Prostate gland (tissue), 2 donors: ENCODE results near the gene KLK15. TPM values are rescaled to one million over a fixed set of nuclear protein-coding genes. Genes with fewer than 3 reads are reported as not detected.

Experiments
- DNase-seq: peaks from one replicate; pipeline ENCODE4 v3.0.0-alpha.2; 2019; ENCODE audit warnings: low spot score
- H3K27ac ChIP-seq, 2 donors: fragments of 200-600 bp; sonication (generic); 2 replicates each; pipeline ENCODE4 v1.5.1; 2017 to 2019
- H3K27me3 ChIP-seq: fragments of 200-600 bp; sonication (generic); replicated peaks from 2 replicates; pipeline ENCODE4 v1.5.1; 2019; ENCODE audit not compliant: insufficient read depth
- H3K36me3 ChIP-seq, 2 donors: fragments of 200-600 bp; sonication (generic); 1 replicate in 1 of 2; 2 replicates in 1 of 2; pipeline versions ENCODE4 v1.5.1 to v1.8.1; 2017 to 2019
- H3K4me1 ChIP-seq: fragments of 200-600 bp; sonication (generic); replicated peaks from 2 replicates; pipeline ENCODE4 v1.5.1; 2019
- H3K4me3 ChIP-seq, 2 donors: fragments of 200-600 bp; sonication (generic); 2 replicates each; pipeline ENCODE4 v1.5.1; 2017 to 2019
- H3K9me3 ChIP-seq: fragments of 200-600 bp; sonication (generic); 2 replicates; pipeline ENCODE4 v1.5.1; 2017
- POLR2A ChIP-seq: fragments of 450-650 bp; IDR thresholded peaks from one replicate; pipeline ENCODE4 v1.6.1; 2016; ENCODE audit warnings: antibody characterized with exemption, mild to moderate bottlenecking
- POLR2AphosphoS5 ChIP-seq: sonication (generic); formaldehyde crosslinking; IDR thresholded peaks from one replicate; pipeline ENCODE4 v1.6.1; 2017; ENCODE audit warnings: antibody characterized with exemption
- WGBS: methylation state at CpG from one replicate; pipeline ENCODE4 v1.1.5; 2018; 5-methylcytosine and 5-hydroxymethylcytosine counted together
- intact Hi-C: fragments of 100-400 bp; cut with DNase I; formaldehyde crosslinking; loops from one replicate; pipeline ENCODE4 v1.14.2; 2022
- small RNA-seq, 2 donors: library from RNA; depleted of rRNA; stranded (forward); fragments of <200 nt; gene quantifications; one replicate each; pipeline ENCODE3, GENCODE V24; 2016
- total RNA-seq, 2 donors: library from RNA; depleted of rRNA; stranded (reverse); fragments of >200 nt; gene quantifications; one replicate each; pipeline ENCODE4 v1.1.0, GENCODE V29; 2016
- TF ChIP-seq, protein P1 (sequence below), 4 experiments: fragments of 200-600 bp in 2 of 4; fragments of 450-650 bp in 2 of 4; sonication (generic) in 2 of 4; IDR thresholded peaks; 1 replicate in 3 of 4; 2 replicates in 1 of 4; pipeline ENCODE4 v1.5.1; 2016 to 2019; ENCODE audit warnings: antibody characterized with exemption in 4 of 4, mild to moderate bottlenecking in 2 of 4, moderate library complexity in 2 of 4

KLK15 gene
- total RNA-seq, 2 donors from 2014 or later = 4.0 to 8.5 TPM

DNA sequence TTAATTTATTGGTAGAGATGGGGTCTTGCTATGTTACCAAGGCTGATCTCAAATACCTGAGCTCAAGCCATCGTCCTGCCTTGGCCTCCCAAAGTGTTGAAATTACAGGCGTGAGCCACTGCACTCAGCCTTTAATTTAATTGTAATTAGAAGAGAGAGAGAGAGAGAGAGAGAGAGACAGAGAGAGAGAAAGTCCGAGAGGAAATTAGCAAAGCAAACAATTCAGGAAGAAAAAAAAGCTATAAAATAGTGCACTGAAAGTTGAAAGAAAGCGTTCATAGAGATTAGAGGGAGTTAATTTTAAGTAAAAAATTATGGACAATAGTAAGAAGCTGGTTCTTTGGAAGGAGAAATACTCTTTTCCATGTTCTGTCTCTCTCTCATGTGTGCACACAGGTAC is 56.1 kb downstream of the KLK15 start:
- no peak for DNase-seq
- TF ChIP-seq POLR2A (no peak), POLR2AphosphoS5 (no peak)
- TF ChIP-seq, protein P1, sequence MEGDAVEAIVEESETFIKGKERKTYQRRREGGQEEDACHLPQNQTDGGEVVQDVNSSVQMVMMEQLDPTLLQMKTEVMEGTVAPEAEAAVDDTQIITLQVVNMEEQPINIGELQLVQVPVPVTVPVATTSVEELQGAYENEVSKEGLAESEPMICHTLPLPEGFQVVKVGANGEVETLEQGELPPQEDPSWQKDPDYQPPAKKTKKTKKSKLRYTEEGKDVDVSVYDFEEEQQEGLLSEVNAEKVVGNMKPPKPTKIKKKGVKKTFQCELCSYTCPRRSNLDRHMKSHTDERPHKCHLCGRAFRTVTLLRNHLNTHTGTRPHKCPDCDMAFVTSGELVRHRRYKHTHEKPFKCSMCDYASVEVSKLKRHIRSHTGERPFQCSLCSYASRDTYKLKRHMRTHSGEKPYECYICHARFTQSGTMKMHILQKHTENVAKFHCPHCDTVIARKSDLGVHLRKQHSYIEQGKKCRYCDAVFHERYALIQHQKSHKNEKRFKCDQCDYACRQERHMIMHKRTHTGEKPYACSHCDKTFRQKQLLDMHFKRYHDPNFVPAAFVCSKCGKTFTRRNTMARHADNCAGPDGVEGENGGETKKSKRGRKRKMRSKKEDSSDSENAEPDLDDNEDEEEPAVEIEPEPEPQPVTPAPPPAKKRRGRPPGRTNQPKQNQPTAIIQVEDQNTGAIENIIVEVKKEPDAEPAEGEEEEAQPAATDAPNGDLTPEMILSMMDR (IDR thresholded peaks at IDR 0.05) = no peak
- Histone ChIP-seq H3K36me3 (no peaks in the 10 kb centered on the region), H3K4me3 (no peak overlapping the region), H3K27me3 (peaks cover 12% of the 10 kb centered on the region), H3K27ac (no peak overlapping the region), H3K9me3 (no peaks in the 10 kb centered on the region), H3K4me1 (no peaks in the 10 kb centered on the region)
- intact Hi-C loops = no loop called here
- 36% methylated on average over 4 of the region's 4 CpGs for WGBS

- no peaks in the 10 kb centered on the region for H3K4me1 ChIP-seq
- H3K9me3 ChIP-seq = no peaks in the 10 kb centered on the region
- intact Hi-C loops = no loop called here
- H3K27me3 ChIP-seq = peaks cover 11% of the 10 kb centered on the region
- 74% methylated on average over 5 of the region's 5 CpGs for WGBS
- no peak overlapping the region for H3K27ac ChIP-seq
- no peak overlapping the region for H3K4me3 ChIP-seq
- TF ChIP-seq POLR2AphosphoS5 (no peak), POLR2A (no peak)
- TF ChIP-seq, protein P1 (IDR thresholded peaks at IDR 0.05) = no peak
- no peak for DNase-seq
- H3K36me3 ChIP-seq = no peaks in the 10 kb centered on the region
Measured at GRCh38 chr19:50776131-50776530, 57.2 kb downstream of the KLK15 start.

Small RNA genes within 50 kb of the gene (small RNA-seq; reads per million reads assigned to genes)
- gene SNORD88A = 495 to 497 reads per million in 2 donors
- 0 reads per million in 2 donors for gene SNORD88B
- gene SNORD88C = 0 reads per million in 2 donors

Other genes with a start within 250 kb of the KLK15 start
- gene SYT3, start 193.7 kb downstream of the KLK15 start, total RNA-seq = 1 to 10 TPM; 3.0 to 4.4 TPM
- 10 to 100 TPM in 1 of 2 donors, 1 to 10 TPM in 1; 4.3 to 33.2 TPM for gene C19orf81, start 184.1 kb downstream of the KLK15 start, total RNA-seq
- gene SHANK1, start 113.8 kb downstream of the KLK15 start, total RNA-seq = 1 to 10 TPM in 1 of 2 donors, under 1 TPM in 1; 0.91 to 2.3 TPM
- gene CLEC11A, start 110.2 kb downstream of the KLK15 start, total RNA-seq = 10 to 100 TPM; 13.8 to 26.2 TPM
- gene GPR32, start 63.1 kb downstream of the KLK15 start, total RNA-seq = not detected
- not detected for gene ACP4, start 43.2 kb downstream of the KLK15 start, total RNA-seq
- 10 to 100 TPM in 1 of 2 donors, 1 to 10 TPM in 1; 8.3 to 45.2 TPM for gene KLK1, start 9.8 kb downstream of the KLK15 start, total RNA-seq
- over 10,000 TPM in 1 of 2 donors, 1,000 to 10,000 TPM in 1; 7,620 to 35,247 TPM for gene KLK3, start 21.3 kb upstream of the KLK15 start, total RNA-seq
- gene KLK2, start 39.9 kb upstream of the KLK15 start, total RNA-seq = over 10,000 TPM in 1 of 2 donors, 1,000 to 10,000 TPM in 1; 3,344 to 10,024 TPM
- gene KLK4, start 77.8 kb upstream of the KLK15 start, total RNA-seq = 100 to 1,000 TPM; 188 to 330 TPM
- gene KLK5, start 119.5 kb upstream of the KLK15 start, total RNA-seq = 1 to 10 TPM; 1.9 to 2.7 TPM
- gene KLK6, start 136.0 kb upstream of the KLK15 start, total RNA-seq = 1 to 10 TPM in 1 of 2 donors, not detected in 1; 1.8 TPM
- 1 to 10 TPM in 1 of 2 donors, under 1 TPM in 1; 0.68 to 1.2 TPM for gene KLK7, start 150.3 kb upstream of the KLK15 start, total RNA-seq
- gene KLK8, start 168.0 kb upstream of the KLK15 start, total RNA-seq = not detected
- gene KLK10, start 186.1 kb upstream of the KLK15 start, total RNA-seq = 10 to 100 TPM in 1 of 2 donors, 1 to 10 TPM in 1; 7.4 to 49.6 TPM
- gene KLK11, start 193.0 kb upstream of the KLK15 start, total RNA-seq = 100 to 1,000 TPM in 1 of 2 donors, 10 to 100 TPM in 1; 67.7 to 315 TPM
- under 1 TPM in 1 of 2 donors, not detected in 1; 0.73 TPM for gene KLK12, start 201.4 kb upstream of the KLK15 start, total RNA-seq
- gene KLK13, start 231.5 kb upstream of the KLK15 start, total RNA-seq = under 1 TPM in 1 of 2 donors, not detected in 1; 0.77 TPM
- gene KLK14, start 249.3 kb upstream of the KLK15 start, total RNA-seq = 1 to 10 TPM; 4.2 to 5.3 TPM